Activated effector memory CD4-positive, alpha-beta T cell treated with anti-CD3 and anti-CD28 coated beads, Interleukin-2, amount 50 U/mL, for 16 hours (primary cell): ENCODE results near the gene SUPT6H.
A peak's percentile ranks its signal among the peaks of the same experiment; 100 is the strongest.

Experiments used
- DNase-seq: peaks from one replicate; pipeline ENCODE4 v3.0.0-alpha.2; 2020

Gene SUPT6H

DNA sequence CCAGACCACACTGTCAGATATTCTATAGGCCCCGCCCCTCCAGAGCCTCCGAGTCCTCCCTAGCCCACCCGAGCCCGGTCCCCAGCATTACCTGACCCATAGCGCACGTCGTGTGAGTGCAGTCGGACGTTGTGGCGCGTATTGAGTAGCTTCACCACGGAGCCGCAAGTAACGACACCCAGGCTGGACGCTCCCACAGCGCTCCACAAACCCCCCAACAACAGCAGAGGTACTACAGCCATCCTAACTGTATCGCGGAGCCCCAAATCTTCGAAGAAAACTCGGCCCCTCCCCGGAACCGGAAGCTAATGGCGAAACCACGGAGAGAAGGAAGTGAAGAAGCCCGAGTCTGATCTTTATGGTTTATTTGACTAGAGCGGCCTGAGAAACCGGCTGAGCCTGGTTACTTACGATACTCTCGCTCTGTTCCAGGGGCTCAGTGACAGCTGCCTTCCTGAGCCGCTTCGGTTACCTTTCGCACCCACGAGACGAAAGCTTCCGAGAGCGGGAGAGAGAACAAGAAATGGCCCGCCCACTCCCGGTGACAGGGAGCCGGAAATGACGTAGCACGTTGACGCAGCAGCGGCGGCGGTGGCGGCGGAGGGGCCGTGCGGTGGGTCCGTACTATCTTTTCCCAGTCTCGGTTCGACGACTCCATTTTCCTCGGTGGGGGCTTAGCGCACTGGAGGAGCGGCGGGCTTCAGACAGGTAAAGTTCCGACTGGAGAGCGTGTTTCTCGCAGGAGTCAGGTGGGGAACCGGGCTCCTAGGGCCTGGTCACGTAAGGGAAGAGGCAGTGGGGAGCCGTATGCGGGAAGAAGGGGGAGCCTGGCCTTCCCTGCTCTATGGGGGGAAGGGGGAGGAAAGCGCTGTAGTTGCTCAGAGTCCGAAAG is at the start of gene SUPT6H, which contains the start of gene SDF2:
Gene SUPT6H (plus strand): TSS at position 571 of the 892 bp plus-strand sequence. CDS start 11,197 bp downstream, outside the sequence.
Gene SDF2 (minus strand): TSS at position 272 of the 892 bp plus-strand sequence. CDS start 30 bp downstream, at position 242.
- peak; percentile 98 for DNase-seq

DNA sequence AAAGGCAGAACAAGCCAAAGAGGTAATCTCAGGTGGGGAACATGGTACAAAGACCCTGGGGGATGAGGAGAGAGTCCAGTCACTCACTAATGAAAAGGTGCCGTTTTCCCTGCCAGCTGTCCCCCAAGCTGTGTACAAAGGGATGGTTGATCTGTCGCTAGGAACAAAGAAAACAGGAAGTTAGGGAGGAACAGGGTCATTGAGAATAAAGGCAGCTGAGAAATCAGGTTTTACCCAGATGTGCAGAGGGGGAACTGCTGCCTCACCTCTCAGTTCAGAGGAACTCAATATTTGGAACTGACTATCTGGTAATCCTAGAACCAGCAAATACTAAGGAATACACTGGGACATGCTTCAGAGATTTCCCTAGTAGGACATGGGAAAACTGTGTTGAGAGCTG is 49.5 kb upstream of the SUPT6H start:
- peak; percentile 3 for DNase-seq

DNA sequence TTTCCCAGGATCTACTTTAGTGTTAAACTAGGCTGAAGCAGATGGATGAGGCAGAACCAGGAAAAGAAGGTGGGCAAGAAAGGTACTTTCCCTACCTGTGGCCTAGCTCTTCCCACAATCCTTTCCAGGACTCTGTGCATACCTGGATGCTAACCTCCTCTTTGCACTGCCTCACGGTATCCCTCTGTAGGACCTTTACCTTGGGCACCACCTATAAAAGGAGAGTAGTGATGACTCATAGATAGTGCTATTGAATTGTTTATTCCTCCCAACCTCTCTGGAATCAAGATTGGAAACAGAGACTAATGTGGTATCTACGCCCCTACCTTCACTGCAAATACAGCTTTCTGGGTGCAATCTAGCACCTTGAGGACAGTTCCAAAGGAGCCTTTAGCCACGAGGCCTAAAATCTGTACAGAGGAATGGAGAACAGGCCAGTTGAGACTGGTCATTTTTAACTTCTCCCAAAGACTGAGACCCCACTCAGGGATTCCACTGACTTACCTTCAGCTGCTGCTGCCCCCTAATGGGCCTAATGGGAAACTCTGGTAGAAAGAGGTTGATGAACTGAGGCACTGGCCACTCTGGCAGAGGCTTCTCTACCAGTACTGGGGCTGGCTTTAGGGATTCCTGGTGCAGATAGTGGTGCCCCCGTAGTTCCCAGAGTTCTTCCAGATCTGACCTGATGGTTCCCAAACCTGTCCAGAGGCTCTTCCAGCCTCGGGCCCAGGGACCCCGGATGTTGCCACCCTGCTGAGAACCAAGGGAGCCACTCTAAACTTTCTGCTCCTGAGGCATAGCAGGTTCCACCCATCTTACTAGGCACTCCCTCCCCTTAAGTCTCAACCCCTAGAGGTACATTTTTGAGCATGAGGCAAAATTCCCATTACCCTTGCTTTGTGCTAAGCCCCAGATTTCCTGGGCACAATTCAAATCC is 48.8 kb upstream of the SUPT6H start:
- peak; percentile 73 for DNase-seq

GRCh38 chr17:28613931-28614381 is 48.0 kb upstream of the SUPT6H start, which contains the start of gene RSKR:
Gene RSKR (minus strand): TSS chr17:28614185. CDS start chr17:28614161, 24 bp downstream.
- DNase-seq = peak; percentile 50

DNA sequence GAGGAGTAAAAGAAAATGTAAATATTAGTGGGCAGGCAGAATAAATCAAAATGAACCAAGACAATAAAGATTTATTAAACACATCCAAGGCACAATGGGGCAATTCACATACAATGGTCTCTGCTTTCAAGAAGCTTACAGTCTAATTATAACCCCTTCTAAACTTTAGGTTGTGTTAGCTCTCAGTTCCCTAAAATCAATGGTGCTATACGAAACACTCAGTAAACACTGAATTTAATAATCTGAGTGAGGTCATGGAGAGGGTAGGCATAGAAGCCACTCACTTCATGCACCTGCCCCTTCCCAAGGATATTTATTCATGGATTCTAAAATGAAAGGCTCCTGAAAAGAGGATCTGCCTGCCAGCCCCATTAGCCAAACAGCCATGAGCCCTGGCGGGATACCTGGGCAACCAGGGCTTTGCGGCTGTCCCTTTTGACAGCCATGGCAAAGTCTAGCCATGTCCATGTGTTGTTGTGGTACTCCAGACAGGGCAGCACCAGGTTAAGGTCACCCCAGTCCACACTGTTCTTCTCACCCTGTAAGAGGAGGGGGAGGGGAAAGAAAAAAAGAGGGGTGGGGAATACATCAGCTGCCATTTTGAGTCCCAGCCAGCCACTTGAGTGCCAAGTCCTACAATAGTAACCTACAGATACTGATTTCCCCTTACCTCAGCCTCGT is 46.6 kb upstream of the SUPT6H start:
- DNase-seq = peak; percentile 10

DNA sequence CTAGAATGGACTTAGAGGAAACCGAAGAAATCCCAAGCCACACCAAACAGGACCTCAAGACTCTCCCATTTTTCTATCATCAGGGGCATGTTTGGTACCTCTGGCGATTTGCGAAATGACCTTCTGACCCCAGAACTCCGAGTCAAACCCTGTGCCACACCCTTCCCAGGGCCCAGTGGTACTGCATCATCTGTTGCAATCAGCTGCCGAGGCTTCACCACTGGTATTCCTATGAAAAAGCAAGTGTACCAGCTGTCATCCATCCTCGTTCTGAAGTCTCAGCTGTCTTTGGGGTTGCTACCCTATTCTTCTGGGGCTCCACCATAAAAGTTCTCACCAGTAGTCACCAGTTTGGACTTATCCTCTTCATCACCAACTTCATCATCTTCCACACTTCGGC is 45.7 kb upstream of the SUPT6H start:
- DNase-seq = peak; percentile 28

DNA sequence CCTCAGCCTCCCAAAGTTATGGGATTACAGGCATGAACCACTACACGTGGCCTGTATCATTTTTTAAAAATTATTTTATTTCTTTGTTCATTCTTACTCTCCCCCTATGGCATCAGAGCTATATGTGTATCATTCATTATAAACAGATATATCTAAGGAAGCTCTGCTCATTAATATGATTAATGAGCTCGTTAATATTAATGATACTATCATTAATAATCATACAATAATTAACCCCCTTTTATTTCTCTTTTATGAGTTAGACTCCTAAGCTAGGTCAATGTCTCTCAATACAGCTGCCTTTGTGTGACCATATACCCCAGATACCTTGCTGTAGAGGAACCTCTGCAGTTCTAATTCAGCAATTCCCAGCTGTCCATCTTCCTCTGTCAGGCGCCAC is 43.5 kb upstream of the SUPT6H start:
- DNase-seq = no peak

DNA sequence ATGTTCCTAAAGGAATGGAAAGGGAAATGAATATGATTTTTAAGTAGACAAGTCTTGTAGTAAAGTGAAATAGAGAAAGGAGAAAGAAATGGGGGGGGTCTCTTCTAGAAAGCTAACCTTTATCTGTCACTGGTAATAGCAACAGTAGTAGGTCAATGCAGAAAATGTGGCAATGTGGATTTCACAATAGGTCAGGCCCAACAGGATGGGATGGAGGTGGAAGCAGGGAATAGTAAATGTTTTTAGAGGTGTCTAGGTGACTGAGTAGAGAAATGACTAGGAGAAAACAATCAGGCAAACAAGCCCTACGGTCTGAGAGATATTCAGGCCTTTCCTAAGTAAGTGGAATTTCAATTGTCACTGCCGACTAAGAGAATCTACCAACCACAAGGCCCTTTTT is 42.0 kb upstream of the SUPT6H start:
- no peak for DNase-seq

GRCh38 chr17:28622186-28622585 is 39.8 kb upstream of the SUPT6H start:
- no peak for DNase-seq

- DNase-seq = peak; percentile 30
Observed at GRCh38 chr17:28623696-28624095, 38.3 kb upstream of the SUPT6H start.

GRCh38 chr17:28624148-28624547 is 37.9 kb upstream of the SUPT6H start:
- no peak for DNase-seq

DNA sequence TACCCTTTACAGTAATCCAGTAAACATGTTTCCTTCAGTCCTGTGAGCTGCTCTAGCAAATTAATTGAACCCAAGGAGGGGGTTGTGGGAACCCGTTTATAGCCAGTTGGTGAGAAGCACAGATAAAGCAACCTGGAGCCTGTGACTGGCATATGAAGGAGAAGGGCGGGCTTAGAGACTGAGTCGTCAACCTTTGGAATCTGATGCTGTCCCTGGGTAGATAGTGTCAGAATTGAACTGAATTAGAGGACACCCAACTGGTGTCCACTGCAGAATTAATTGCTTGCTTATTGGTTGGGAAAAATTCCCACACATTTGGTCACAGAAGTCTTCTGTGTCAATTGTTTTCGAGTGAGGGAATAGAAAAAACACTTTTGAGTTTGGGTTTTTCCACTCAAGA is 35.2 kb upstream of the SUPT6H start:
- peak; percentile 24 for DNase-seq

DNA sequence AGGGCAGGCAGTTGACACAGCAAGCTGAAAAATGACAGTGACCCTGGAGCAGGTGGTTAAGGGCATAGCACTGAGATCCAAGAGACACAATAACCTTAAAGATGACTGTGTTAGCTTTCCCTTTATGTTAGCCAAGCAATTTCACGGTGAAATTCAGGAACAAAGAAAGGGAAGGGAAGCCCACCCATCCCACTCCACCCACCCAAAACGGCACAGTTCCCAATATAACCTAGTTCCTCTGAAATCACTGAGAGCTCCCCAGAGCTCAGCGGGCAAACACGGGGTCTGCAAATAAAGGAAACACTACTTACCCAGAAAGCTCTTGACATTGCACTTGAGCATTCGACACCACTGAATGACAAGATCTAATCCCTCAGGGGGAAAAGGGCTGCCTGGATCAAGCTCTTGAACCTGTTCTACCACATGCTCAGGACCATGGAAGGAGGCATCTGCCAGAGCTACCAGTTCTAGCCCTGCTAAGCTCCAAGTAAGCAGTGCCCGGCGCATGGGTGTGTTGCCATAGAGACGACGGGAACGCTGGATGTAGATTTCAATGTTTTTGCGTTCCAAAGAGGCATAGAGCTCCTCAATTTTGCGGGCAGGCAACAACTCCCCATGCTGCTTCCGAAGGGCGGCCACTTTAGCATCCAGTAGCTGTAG is 27.7 kb upstream of the SUPT6H start:
- peak; percentile 10 for DNase-seq

GRCh38 chr17:28635506-28635905 is 26.5 kb upstream of the SUPT6H start:
- peak; percentile 34 for DNase-seq

- no peak for DNase-seq
Observed at GRCh38 chr17:28641579-28641978, 20.4 kb upstream of the SUPT6H start.

GRCh38 chr17:28643983-28644786 is 17.8 kb upstream of the SUPT6H start:
- DNase-seq = peak; percentile 71

DNA sequence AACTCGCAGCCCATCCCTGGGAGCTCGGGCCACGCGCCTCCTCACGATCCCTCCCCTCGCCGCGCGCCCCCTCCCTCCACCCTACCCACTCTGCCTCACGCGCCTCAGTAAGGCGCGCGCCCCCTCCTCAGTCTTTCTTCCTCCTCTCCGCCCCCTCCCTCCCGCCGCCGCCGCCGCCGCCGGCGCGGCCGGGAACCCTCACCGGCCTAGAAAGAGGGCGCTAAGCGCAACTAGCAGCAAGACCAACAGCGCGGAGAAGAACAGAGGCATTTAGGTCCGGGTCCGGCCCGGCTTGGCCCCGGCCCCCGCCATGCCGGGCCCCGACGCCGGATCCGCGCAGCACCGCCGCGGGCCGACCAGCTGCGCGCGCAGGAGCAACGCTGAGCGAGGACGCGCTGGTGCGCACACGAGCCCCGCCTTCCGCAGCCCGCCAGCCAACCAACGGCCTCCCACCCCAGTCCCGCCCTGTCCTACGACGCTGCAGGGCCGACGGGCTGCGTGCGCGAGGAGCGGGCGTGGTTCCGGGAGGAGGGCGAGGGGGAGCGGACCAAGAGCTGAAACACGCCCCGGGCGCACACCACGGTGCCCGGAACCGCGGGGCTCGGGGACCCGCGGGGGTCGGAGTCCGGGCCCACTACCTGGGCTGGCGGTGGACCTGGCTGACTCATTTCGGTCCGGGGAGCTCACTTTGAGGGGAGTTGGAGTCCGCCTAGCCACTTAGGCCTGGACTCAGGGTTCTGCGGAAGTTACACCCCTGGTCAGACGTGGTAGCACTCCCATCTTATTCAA is 17.0 kb upstream of the SUPT6H start, which contains the start of gene BLTP2:
Gene BLTP2 (minus strand): TSS at position 372 of the 789 bp plus-strand sequence. CDS start 102 bp downstream, at position 270.
- peak; percentile 99 for DNase-seq

DNA sequence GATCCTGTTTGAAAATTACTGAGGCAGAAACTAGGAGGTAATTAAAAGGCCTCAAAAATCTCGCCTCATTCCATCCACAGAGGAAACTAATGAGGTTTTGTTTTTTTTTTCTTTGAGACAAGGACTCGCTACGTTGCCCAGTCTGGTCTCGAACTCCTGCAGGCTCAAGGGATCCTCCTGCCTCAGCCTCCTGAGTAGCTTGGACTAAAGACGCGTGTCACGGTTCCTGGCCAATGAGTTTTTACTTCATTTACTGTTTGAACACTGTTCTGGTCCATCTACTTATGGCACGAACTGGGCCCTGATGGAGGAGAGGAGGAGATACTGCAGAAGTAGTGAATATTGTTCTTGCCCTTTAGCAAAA is 16.4 kb upstream of the SUPT6H start:
- no peak for DNase-seq

GRCh38 chr17:28646039-28646754 is 15.8 kb upstream of the SUPT6H start:
- DNase-seq = no peak
